Endothelial cell of umbilical vein (primary cell): ENCODE results near the gene ADCY5. TPM values are rescaled to one million over a fixed set of nuclear protein-coding genes. Genes with fewer than 3 reads are reported as not detected.

Source experiments
- BruUV-seq: library from RNA; stranded (reverse); fragments of 400-500 nt; replicated peaks from 2 replicates; lab custom pipeline; 2021; lab: Mats Ljungman, UMichigan
- CTCF ChIA-PET: fragments of 300-600, 350-600 bp; sonication (Branson Sonifier 250); formaldehyde crosslinking; loops from one replicate; lab custom pipeline; 2021; ENCODE audit warnings: antibody characterized with exemption, inconsistent platforms; lab: Charles Lee
- POLR2A ChIA-PET: fragments of 300-600, 350-600 bp; sonication (Branson Sonifier 250); formaldehyde crosslinking; loops from one replicate; lab custom pipeline; 2021; ENCODE audit warnings: antibody characterized with exemption, inconsistent platforms; lab: Charles Lee
- DNase-seq: peaks from one replicate; pipeline ENCODE4 v3.0.0-alpha.2; 2011; ENCODE audit warnings: low read depth, low spot score
- FAIRE-seq: peaks from 2 replicates; lab custom pipeline; 2011; peaks lifted over from hg19 to GRCh38; lab: Jason Lieb, UNC
- H2AFZ ChIP-seq: 2 replicates; pipeline ENCODE4 v1.6.0; 2012; ENCODE audit warnings: low read depth, low read length, control low read depth, inconsistent platforms
- H3K27ac ChIP-seq: 2 replicates; pipeline ENCODE4 v1.5.1; 2011; ENCODE audit warnings: low read depth, mild to moderate bottlenecking, control low read depth, low read length, moderate library complexity; ENCODE audit not compliant: insufficient read depth
- H3K27me3 ChIP-seq, 2 experiments: 2 replicates each; pipeline versions ENCODE4 v1.6.0 to v1.6.1; 2011; ENCODE audit warnings: low read length in 2 of 2, mixed read lengths in 1 of 2; ENCODE audit not compliant: control insufficient read depth in 2 of 2, insufficient read depth in 2 of 2
- H3K36me3 ChIP-seq, 2 experiments: 2 replicates in 1 of 2; 3 replicates in 1 of 2; pipeline ENCODE4 v1.5.1; 2011; ENCODE audit warnings: low read length in 2 of 2, mild to moderate bottlenecking in 1 of 2, moderate library complexity in 1 of 2; ENCODE audit not compliant: control insufficient read depth in 2 of 2, insufficient read depth in 2 of 2; ENCODE audit errors: extremely low read depth in 1 of 2
- H3K4me1 ChIP-seq: 3 replicates; pipeline ENCODE4 v1.5.1; 2011; ENCODE audit warnings: mild to moderate bottlenecking, low read length; ENCODE audit not compliant: control insufficient read depth, insufficient read depth; ENCODE audit errors: extremely low read depth
- H3K4me2 ChIP-seq: 2 replicates; pipeline ENCODE4 v1.6.1; 2011; ENCODE audit warnings: low read length, control low read depth, mixed read lengths; ENCODE audit not compliant: insufficient read depth
- H3K4me3 ChIP-seq, 3 experiments: fragments of 200-600 bp in 1 of 3; sonication (generic), shearing (Covaris generic) in 1 of 3; replicated peaks in 1 of 3; 2 replicates each; pipeline ENCODE4 v1.5.1; 2011 to 2016; ENCODE audit warnings: control low read depth in 3 of 3, low read length in 3 of 3, mild to moderate bottlenecking in 2 of 3, inconsistent platforms in 1 of 3, low read depth in 1 of 3, moderate library complexity in 1 of 3; ENCODE audit not compliant: insufficient read depth in 1 of 3
- H3K79me2 ChIP-seq: 2 replicates; pipeline ENCODE4 v1.6.0; 2012; ENCODE audit warnings: low read length, inconsistent platforms; ENCODE audit not compliant: control insufficient read depth, insufficient read depth
- H3K9ac ChIP-seq: replicated peaks from 2 replicates; pipeline ENCODE3; 2011; ENCODE audit warnings: low read length, control low read depth; ENCODE audit not compliant: insufficient read depth; ENCODE audit errors: extremely low read depth
- H3K9me1 ChIP-seq: replicated peaks from 3 replicates; pipeline ENCODE4 v1.6.0; 2011; ENCODE audit warnings: mild to moderate bottlenecking, low read length; ENCODE audit not compliant: control insufficient read depth, insufficient read depth; ENCODE audit errors: extremely low read depth
- H3K9me3 ChIP-seq: replicated peaks from 2 replicates; pipeline ENCODE4 v1.5.1; 2012; ENCODE audit warnings: low read length, inconsistent platforms; ENCODE audit not compliant: control insufficient read depth, insufficient read depth
- H4K20me1 ChIP-seq: replicated peaks from 2 replicates; pipeline ENCODE3; 2011; ENCODE audit warnings: mild to moderate bottlenecking, low read length; ENCODE audit not compliant: control insufficient read depth, insufficient read depth; ENCODE audit errors: extremely low read depth
- CTCF ChIP-seq, 2 donors: IDR thresholded peaks; 1 replicate in 1 of 2; 2 replicates in 1 of 2; pipeline ENCODE4 v1.5.1; 2011; ENCODE audit warnings: low read length in 2 of 2, mild to moderate bottlenecking in 2 of 2, moderate library complexity in 2 of 2, control low read depth in 1 of 2, inconsistent platforms in 1 of 2, low read depth in 1 of 2; ENCODE audit not compliant: insufficient read depth in 1 of 2; ENCODE audit errors: extremely low read depth in 1 of 2
- EZH2 ChIP-seq: IDR thresholded peaks from 2 replicates; pipeline ENCODE4 v1.6.1; 2012; ENCODE audit warnings: borderline replicate concordance, low read depth, mild to moderate bottlenecking, moderate library complexity, low read length, inconsistent platforms; ENCODE audit not compliant: severe bottlenecking
- FOS ChIP-seq: IDR thresholded peaks from 2 replicates; pipeline ENCODE4 v1.6.1; 2011; ENCODE audit warnings: mild to moderate bottlenecking, low read length, moderate library complexity, borderline replicate concordance; ENCODE audit not compliant: insufficient read depth
- GATA2 ChIP-seq: IDR thresholded peaks from 2 replicates; pipeline ENCODE4 v1.7.0; 2011; ENCODE audit warnings: low read depth, mild to moderate bottlenecking, moderate library complexity, mixed read lengths, low read length; ENCODE audit not compliant: insufficient read length, insufficient read depth
- JUN ChIP-seq: IDR thresholded peaks from 2 replicates; pipeline ENCODE4 v1.6.1; 2011; ENCODE audit warnings: borderline replicate concordance, low read depth; ENCODE audit not compliant: insufficient read length, insufficient read depth
- MAX ChIP-seq: IDR thresholded peaks from 2 replicates; pipeline ENCODE4 v1.6.1; 2011; ENCODE audit not compliant: insufficient read depth, insufficient read length
- MYC ChIP-seq: IDR thresholded peaks from one replicate; pipeline ENCODE4 v1.6.1; 2011; ENCODE audit warnings: mild to moderate bottlenecking, low read depth, low read length
- POLR2A ChIP-seq: IDR thresholded peaks from 2 replicates; pipeline ENCODE4 v1.6.1; 2012; ENCODE audit warnings: low read depth, mild to moderate bottlenecking, control low read depth, low read length
- POLR2AphosphoS5 ChIP-seq: IDR thresholded peaks from 2 replicates; pipeline ENCODE4 v1.6.1; 2012; ENCODE audit warnings: low read depth, mild to moderate bottlenecking, control low read depth, low read length, moderate library complexity; ENCODE audit not compliant: insufficient read depth
- dilution Hi-C: fragments of 300-500 bp; cut with MboI; formaldehyde crosslinking; loops from one replicate; pipeline ENCODE4 v1.15.0; 2019; ENCODE audit warnings: low sequenced_read_pairs; ENCODE audit not compliant: extremely low pct_ligation_motif_present
- intact Hi-C: fragments of 100-400 bp; cut with micrococcal nuclease; formaldehyde crosslinking; loops from one replicate; pipeline ENCODE4 v1.10.0; 2022
- polyA plus RNA-seq, 4 experiments: library from polyadenylated mRNA; depleted of rRNA in 3 of 4; stranded (reverse) in 3 of 4; unstranded in 1 of 4; fragments of >200 nt; gene quantifications; 2 replicates each; pipeline versions ENCODE4 v1.2.1 to v1.2.3, GENCODE V29; 2011 to 2012; ENCODE audit warnings: missing spikeins in 1 of 4
- total RNA-seq: library from RNA; stranded (reverse); gene quantifications from 2 replicates; pipeline ENCODE4 v1.2.3, GENCODE V29; 2021

The ADCY5 gene
- total and polyA plus RNA-seq, 2 donors (not counting 3 experiments of a cell fraction or from before 2014, with no cell fraction given): 0.01 TPM; not detected in 1

DNA sequence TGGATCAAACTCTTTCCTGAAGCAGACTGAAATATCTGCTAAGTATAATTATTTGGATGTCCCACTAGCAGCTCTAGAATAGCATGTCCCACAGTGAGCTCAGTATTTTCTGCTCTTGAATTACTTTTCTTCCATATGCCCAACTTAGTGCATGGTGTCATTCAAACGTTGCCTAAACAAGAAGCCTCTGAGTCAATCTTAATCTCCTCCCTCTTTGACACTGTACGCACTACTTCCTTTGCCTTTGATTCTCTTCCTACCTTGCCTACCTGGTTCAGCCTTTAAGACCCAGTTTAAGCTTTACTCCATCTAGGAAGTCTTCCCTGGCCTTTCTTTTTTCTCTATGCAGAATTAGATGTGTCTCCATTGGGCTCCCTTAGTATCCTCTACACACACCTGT lies 192.6 kb downstream of the ADCY5 start:
- Histone ChIP-seq H3K36me3 (no peaks in the 10 kb centered on the region), H3K9ac (no peak overlapping the region), H2AFZ (no peak overlapping the region), H4K20me1 (no peaks in the 10 kb centered on the region), H3K4me2 (no peak overlapping the region), H3K4me3 (no peak overlapping the region), H3K9me3 (no peaks in the 10 kb centered on the region), H3K27ac (no peak overlapping the region), H3K9me1 (no peaks in the 10 kb centered on the region), H3K27me3 (no peaks in the 10 kb centered on the region), H3K4me1 (no peaks in the 10 kb centered on the region), H3K79me2 (no peaks in the 10 kb centered on the region)
- dilution Hi-C loops: no loop called here
- BruUV-seq: no TSS peak
- ChIA-PET CTCF (interaction anchor here (0.6 to 1.8 kb wide), 4 partner anchors 9 to 228 kb away, joined by 3 to 4 read pairs (median 4); no protein-coding TSS in a partner anchor), POLR2A (no interaction called here)
- TF ChIP-seq POLR2AphosphoS5 (no peak), MAX (no peak), POLR2A (no peak), GATA2 (no peak), FOS (no peak), MYC (no peak), EZH2 (no peak), JUN (no peak), CTCF (IDR thresholded peaks at IDR 0.05; ENCODE audit: extremely low read depth in 1 of 2, insufficient read depth in 1 of 2, low read depth in 1 of 2, low read length in 2 of 2) (no peak)
- no peak for DNase-seq
- no peak for FAIRE-seq
- intact Hi-C loops: loop anchor here (5.0 to 10.0 kb wide), 4 partner anchors 209 to 1711 kb away; partner anchors contain the start of gene POLQ
